Embryonic facial prominence (tissue), 1 donor: Measurements from ENCODE around the gene PRKCB.

ENCODE experiments used
- DNase-seq: peaks from one replicate; pipeline ENCODE4 v3.0.0-alpha.2; 2016; ENCODE audit errors: extremely low spot score

The PRKCB gene

DNA sequence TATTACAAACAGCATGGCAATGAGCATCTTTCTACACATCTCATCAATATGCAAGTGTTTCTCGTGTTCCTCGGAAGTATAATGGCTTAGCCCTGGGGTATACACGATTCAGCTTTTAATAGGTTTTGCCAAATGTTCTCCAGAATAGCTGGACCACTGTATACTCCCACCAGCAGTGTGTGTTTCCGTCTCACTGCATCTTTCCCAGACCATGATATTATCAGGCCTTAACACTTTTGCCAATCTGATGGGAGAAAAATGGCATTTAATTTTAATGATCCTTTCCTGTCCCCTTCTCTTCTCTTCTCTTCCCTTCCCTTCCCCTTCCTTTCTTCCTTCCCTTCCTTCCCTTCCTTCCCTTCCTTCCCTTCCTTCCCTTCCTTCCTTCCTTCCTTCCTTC lies 30.8 kb downstream of the PRKCB start:
- no peak for DNase-seq

DNA sequence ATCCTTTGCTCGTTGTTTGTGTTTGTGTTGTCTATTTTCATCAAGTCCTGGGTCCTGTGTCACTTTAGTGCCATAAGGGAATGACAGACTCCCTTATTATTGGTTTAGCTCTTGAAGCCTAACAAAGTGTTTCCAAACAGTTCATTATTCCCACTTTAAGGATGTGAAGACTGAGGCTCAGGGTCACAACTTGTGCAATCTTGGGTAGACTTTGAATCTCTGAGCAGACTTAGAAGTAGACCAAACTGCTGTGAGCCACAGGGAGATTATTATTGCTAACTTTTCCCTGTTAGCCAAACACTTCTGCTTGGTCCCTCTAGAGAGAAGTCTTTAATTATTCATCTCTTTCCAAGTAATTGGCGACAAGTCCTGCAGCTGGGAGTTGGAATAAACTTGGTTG lies 31.8 kb downstream of the PRKCB start:
- no peak for DNase-seq

DNA sequence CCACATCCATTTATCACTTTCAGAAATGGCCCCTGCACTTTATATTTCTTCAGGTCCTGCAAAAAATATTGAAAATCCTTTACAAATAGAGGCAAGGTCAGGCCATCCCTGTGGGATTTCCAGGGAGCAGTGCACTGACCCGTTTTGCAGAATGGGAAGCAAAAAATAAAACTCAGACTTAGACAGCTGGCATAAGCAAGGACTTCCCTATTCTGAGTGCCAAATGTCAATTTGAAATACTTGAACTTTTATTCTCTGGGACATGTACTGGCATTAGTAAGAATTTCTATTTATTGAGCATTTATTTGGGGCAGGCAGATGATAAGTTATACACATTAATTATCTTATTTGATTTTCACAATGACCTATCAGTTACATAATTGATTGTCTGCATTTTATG lies 32.4 kb downstream of the PRKCB start:
- no peak for DNase-seq

DNA sequence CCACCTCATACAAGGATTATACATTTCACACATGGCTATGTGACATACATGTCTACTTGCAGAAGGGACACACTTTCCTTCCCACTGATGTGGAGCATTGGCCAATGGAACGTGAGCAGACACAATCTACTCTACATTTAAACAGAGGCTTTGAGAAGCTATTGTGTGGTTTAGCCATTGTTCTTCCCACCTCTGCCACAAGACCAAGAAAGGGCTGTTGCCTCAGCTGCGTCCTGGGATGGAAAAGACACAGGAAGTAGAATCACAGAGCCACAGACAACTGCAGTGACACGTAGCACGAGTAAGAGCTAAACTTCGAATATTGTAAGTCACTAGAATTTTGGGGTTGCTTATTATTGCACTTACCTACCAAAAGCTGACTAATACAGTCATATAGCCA lies 33.3 kb downstream of the PRKCB start:
- DNase-seq: no peak

DNA sequence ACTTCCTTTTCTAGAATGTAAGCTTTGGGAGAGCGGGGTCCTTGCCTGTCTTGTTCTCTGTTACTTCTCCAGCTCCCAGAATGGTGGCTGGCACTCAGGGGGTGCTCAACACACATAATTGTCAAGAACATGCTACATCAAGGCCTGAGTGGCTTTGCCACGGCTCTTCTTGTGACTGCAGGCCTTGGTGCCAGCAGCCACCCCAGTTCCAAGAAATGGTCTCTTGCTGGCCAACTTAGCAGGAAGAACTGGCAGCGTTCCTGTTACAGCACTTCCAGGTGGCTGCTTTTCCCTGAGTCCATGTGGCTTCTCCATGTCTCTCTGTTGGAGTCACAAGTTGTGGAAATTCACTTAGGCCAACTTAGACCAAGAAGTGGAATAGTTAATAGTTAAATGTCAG lies 36.1 kb downstream of the PRKCB start:
- DNase-seq: no peak

DNA sequence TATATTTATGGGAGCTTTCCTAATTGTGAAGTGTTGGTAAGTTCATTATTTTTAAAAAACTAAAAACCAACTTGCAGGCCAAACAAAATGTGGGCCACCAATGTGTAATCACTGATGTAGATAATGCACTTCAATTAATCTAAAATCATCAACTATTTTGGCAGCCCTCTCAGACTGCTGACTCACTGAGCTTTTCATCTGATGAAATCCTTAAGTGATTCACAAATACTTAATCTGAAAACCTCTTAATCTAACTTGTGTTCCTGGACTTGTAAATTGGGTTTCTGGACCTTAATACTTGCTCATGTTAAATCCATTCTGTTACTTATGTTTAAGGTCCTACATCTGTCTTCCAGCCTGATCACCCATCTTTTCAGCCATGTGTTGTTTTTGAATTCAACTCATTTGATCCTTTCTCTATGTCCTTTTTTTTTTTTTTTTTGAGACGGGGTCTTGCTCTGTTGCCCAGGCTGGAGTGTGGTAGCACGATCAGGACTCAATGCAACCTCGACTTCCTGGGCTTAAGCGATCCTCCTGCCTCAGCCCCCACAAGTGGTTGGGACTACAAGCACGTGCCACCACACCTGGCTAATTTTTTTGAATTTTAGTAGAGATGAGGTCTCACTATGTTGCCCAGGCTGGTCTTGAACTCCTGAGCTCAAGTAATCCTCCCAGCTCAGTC lies 39.0 kb downstream of the PRKCB start:
- DNase-seq: no peak

DNA sequence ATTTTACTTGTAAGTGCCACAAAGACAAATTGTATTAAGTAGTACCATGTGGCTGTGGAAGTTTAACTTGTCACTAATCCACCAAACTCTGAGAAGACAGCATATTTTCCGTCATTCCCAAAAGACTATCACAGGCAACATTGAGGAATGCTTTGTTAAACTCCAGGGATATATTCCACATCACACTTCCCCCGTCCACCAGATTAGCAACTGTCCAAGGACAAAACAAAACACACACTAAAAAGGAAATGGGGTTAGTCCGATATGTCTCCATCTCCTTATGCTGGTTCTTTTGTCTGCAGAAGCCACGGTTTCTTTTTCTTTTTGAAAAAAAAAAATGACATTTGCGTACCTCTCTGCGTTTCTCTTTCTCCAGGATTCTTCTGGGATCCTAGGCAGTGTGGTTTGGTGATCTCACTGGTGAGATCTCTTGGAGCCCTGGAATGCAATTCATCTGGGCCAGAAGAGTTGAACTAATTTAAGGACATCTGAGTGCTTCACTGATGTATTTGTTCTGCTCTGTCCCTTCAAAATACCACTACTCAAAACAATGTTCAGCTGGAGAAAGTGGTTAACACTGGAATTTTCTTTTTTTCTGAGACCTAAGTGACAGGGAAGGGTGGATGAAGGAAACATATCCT lies 40.6 kb downstream of the PRKCB start:
- DNase-seq: no peak

DNA sequence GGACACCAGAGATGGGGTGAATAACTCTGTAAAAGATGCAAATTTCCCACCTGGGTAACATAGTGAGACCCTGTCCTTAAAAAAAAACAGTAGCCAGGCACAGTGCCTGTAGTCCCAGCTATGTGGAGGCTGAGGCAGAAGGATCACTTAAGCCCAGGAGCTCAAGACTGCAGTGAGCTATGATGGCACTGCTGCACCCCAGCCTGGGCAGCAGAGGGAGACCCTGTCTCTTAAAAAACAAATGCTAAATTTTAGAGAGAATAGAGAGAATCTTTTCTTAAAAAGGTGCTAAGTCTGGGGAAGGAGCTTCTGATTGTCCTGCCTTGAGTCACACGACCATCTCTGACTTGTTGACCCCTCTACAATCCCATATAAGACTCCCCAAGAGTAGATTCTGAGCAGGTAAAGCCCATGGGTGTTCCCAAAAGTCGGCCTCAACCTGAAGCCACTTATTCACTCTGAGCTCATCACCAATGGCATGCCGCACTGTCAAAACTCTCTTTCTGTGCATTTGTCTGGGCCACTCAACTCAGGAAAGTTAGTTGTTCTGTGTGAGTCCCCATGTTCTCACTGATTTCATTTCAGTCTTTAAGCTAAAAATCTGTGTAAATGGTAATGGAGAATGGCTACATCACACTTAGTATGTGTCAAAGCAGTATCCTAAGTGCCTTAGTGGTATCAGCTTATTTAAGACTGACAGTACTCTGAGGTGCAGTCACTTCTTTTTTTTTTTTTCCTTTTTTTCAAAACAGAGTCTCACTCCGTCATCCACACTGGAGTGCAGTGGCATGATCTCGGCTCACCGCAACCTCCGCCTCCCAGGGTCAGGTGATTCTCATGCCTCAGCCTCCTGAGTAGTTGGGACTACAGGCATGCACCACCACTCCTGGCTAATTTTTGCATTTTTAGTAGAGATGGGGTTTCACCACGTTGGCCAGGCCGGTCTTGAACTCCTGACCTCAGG lies 41.6 kb downstream of the PRKCB start:
- DNase-seq: no peak

DNA sequence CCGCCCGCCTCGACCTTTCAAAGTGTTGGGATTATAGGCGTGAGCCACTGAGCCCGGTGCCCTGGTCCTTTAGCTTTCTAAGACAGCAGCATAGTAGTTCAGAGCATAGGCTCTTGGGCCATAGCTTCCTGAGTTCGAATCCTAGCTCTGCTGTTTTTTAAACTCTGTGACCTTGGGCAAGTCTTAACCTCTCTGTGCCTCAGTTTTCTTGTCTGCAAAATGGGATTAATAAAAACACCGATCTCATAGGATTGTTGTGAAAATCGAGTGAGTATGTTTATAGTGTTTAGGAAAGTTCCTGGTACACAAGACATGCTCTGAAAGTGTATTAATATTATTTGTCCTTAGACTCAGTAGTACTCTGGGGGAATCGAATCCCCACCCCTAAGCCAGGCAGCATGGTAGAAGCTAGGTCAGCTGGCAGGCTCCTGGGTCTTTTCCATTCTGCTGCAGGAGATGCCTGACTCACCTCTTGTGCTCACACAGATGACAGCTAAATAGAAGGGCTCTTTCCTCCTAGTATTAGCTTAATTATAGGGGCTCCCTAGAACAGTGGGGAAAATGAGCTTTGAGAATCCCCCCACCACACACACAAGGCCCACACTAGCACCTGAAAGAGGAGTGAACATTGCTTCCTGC lies 44.1 kb downstream of the PRKCB start:
- no peak for DNase-seq

DNA sequence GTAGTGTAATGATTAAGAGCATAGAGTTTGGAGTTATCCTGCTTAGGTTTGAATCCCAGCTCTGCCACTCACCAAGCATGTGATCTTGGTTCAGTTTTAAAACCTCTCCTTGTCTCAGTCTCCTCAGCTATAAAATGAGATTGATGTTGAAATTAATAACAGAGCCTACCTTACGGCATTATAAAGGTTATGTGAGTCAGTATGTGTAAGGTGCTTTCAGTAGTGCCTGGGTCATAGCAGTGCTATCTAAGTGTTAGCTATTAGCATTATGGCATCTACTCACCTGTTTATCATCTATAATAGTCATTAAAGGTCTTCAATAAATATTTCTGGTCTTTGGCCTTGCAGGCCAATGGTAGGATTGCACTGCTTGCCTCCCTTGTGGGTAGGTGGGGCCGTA lies 53.4 kb downstream of the PRKCB start:
- DNase-seq: no peak

DNA sequence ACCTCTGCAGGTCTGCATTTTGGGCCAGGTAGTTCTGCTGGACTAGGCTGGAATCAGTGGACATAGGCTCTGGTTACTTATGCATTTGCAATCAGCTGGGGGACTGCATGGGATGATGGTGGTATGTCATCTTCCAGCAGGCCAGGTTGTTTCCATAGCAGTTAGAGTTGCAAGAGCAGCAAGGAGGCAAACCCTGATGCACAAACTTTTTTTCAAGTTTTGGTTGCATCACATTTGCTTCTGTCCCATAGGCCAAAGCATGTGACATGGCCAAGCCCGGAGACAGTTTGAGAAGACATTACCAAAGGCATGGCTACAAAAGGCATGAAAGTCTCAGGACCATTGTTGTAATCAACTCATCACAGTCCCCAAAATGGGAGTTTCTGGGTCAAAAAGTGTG lies 58.2 kb downstream of the PRKCB start:
- DNase-seq: no peak

DNA sequence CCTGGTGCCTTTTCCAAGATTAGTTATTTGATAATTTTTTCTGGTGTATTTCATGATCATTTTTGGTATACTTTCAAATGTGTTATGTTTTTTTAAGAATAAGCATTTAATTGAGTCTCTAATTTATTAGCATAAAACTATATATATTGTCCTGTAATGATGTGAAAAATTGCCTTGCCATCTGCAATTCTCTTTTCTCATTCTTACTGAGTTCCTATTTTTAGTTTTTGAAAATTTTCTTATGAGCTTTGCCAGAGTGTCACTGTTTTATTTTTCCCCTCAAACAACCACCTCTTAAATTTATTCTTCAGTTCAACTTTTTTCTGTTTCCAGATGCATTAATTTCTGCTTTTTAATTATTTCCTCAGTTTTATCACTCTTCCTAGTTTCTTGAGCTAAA lies 59.3 kb downstream of the PRKCB start:
- no peak for DNase-seq

DNA sequence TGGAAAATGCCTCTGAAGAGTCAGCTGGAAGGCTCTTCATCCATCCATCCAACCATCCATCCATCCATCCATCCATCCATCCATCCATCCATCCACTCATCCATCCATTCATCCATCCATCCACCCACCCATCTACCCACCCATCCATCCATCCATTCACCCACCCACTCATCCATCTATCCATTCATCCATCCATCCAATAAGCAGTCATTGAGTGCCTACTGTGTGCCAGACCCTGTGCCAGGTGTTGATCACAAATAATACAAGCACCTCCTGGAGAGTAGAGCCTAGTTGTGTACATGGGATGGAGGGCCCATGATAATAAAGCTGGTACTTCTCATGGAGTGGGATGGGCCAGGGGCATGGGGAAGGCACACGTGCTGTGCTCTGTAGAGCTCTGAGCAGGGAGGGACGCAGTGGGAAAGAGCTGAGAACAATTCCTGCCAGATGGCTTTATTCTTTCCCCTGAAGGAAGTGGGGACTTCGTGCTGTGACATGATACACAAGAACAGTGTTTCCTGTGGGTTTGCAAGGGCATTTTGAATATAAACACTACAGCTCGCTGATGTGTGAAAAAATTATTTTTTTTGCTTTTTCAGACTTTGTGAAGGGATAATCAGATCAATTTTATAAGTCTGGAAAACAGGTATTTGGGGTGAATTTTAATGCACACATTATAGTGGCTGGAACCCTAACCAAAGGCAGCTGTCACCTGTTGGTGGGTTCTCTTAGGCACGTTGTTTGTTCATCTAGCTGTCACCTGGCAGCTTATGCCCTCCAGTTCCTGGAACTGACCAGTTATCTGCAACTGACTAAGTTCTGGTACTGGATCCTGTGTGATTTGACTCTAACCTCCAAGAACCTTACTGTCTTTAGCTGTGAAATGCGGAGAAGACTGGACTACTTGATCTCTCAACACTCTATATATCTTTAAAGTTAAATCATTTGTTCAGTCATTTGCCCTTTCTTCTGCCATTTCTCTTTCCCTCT lies 61.3 kb downstream of the PRKCB start:
- no peak for DNase-seq

DNA sequence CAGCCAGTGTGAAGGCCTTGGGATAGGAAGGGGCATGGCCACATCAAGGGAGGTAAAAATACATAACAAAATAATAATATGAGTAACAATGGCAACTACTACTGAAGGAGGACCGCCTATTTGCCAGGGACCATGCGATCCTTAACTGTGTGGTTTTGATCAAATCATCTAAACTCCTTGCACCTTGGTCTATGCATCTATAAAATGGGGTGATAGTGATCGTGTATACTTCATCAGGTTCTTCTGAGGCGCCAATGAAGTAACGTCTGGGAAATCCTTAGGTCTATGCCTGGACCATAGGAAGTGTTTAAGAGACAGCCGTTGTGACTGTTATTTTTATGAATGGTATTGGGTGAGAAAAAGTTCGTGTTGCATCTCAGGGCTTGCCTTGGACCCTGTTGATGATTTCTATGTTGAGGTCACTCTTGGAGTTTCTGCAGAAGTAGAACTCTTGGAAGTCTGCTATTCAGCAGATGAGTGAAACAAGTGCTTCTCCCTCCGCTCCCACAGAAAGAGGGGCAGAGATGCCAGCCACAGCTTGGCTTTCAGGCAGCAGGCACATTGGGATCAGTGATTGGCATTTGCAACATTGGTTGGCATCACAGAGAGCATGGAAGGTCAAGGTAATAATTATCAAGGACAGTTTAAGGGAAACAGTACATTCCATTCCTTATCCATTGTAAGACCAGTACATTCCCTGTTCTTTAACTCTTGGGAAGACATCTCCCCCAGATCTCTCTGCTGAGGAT lies 63.1 kb downstream of the PRKCB start:
- no peak for DNase-seq

DNA sequence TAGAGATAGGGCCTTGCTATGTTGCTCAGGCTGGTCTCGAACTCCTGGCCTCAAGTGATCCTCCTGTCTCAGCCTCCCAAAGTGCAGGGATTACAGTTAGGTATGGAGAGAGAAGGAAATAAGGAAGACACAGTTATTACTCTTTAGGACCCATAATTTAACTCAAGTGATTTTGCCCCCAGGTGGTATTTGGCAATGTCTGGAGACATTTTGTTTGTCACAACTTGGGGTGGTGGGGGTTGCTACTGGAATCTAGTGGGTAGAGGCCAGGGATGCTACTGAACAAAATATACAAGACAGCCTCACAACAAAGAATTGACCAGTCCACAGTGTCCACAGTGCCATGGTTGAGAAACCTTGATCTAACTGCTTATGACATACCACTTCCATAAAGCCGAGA lies 64.1 kb downstream of the PRKCB start:
- no peak for DNase-seq

DNA sequence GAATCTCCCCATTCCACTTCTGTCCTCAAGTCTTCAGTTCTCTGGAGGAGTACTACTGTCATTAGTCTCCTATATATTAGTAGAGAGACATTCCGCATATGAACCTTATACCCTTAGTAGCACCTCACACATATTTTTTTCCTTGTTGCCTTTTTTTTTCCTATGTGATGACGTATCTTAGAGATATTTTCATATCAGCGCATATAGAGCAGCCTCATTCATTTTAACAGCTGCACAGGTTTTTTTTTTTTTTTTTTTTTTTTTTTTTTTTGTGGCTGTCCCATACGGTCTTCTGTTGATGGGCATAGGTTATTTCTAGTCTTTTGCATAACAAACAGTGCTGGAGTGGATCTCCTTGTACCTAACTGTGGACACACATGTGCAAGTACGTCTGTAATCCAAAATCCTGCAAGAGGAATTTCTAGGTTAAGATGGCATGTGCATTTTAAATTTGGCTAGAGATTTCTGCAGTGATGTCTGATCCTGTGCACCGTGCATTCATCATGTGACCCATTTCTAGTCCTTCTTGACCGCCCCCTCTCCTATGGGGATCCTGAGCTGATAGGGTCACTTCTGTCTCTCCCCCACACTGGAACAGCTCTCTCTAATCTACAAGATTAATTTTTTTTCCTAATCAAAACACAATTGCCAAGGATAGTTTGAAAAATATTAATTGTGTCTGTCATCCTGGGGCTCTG lies 64.8 kb downstream of the PRKCB start:
- no peak for DNase-seq

DNA sequence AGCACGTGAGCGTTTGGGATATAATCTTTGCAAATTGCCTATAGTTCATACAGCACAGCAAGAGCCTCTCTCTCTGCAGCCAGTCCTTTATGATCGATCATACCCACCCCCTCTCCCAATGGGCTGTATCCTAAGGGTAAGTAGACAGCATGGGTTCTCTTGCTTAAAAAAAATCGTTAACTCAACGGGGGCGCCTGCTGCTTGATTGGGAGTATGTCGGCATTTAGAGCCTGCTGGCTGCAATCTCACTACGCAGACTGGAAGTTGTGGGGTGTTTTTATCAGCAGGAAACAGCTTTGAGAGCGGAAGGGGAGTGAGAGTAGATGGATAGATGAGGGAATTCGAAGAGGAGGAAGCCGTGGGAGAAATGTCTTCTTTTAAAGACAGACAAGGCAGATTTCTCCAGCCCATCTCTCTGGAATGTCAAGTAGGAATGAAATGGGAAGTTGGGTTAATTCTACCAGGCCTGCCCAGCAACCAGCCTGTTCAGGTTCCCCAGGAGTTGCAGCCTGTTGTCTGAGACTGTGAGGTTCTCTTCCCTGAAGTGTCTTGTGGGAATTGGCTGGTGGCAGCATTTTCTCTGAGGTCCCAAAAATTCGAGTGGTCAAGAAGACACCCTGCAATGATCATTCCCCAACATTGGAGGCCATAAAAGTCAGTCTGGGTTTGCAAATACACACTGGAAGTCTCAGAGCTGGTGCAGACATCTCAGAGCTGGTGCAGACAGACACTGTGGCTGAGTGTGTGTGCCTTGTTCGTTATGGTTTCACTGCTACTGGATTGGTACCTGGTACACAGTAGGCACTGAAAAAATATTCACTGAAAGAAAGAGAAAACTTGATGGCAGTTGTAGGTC lies 65.6 kb downstream of the PRKCB start:
- DNase-seq: no peak

DNA sequence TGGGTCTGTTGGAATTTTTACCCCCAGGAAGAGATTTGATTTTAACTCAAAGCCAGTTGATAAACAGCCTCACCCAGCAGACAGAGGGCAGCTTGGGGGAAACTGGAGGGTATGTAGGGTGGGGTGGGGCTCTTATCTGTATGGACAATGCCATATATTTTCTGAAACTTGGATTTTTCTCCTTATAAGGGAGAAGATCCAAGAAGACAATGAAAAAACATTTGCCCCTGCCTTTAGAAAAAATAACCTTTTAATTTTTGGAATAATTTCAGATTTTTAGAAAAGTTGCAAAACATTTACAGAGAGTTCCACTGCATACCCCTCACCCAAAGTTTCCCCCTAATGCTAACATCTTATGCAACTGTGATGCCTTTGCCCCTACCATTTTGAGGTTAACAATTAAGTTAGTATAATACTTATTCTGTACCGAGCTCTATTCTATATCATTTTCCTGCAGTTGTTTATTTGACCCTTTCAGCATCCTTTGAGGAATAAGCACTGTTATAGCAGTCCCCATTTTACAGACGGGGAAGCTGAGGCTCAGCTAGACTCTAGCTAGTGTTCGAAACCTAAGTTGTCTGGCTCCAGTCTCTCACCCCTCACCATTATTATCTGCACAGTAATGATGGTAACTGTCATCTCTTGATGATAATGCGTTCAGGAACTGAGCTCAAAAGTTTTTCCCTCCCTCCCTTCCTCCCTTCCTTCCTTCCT lies 66.4 kb downstream of the PRKCB start:
- no peak for DNase-seq
